Neural progenitor cell (in vitro differentiated cells): ENCODE data around the gene LAMP1.

ENCODE experiments used
- CTCF ChIP-seq: fragments of 200-600 bp; sonication (generic); IDR thresholded peaks from 2 replicates; pipeline ENCODE4 v1.5.1; 2017; ENCODE audit warnings: antibody characterized with exemption, mild to moderate bottlenecking
- EZH2 ChIP-seq: fragments of 200-600 bp; sonication (generic); IDR thresholded peaks from 2 replicates; pipeline ENCODE4 v1.6.1; 2017; ENCODE audit warnings: antibody characterized with exemption, mild to moderate bottlenecking, moderate library complexity
- EZH2phosphoT487 ChIP-seq: fragments of 200-600 bp; sonication (generic); IDR thresholded peaks from 2 replicates; pipeline ENCODE4 v1.6.1; 2017; ENCODE audit warnings: antibody characterized with exemption

- no peak for TF ChIP-seq EZH2
- TF ChIP-seq CTCF = no peak
- no peak for TF ChIP-seq EZH2phosphoT487
Observed at GRCh38 chr13:113356596-113356995, 59.6 kb downstream of the LAMP1 start.
